Measurements from ENCODE around the gene RAC3. TPM values are rescaled to one million over a fixed set of nuclear protein-coding genes. Genes with fewer than 3 reads are reported as not detected.

Gene RAC3
- total and polyA plus RNA-seq, 2 of the 8 experiments (the other 6 are each of a cell fraction or from before 2014, with no cell fraction given): 177 to 299 TPM

- CTCF ChIA-PET (ENCODE audit: partially characterized antibody): interaction anchor here (0.6 to 1.6 kb wide), 8 partner anchors 9 to 432 kb away, joined by 3 to 9 read pairs (median 4); partner anchors contain the start of genes DCXR, GPS1 and RFNG
- peak; percentile 36; the same call in 1 of the 2 replicates for TF ChIP-seq POLR2AphosphoS5 (IDR thresholded peaks at IDR 0.05; ENCODE audit: low read depth, low read length)
- no peak for TF ChIP-seq RFX5 (IDR thresholded peaks at IDR 0.05; ENCODE audit: borderline replicate concordance, low read depth, low read length)
- H3K4me2 ChIP-seq (ENCODE audit: insufficient read depth in 1 of 2, low read depth in 2 of 2, low read length in 2 of 2): no peak overlapping the region
- H2AFZ ChIP-seq (ENCODE audit: low read length): no peak overlapping the region
- H3K18ac ChIP-seq (ENCODE audit: extremely low read depth, low read length): no peak overlapping the region
- H4K20me1 ChIP-seq (replicated peaks in 1 of 2; ENCODE audit: control insufficient read depth in 1 of 2, insufficient read depth in 2 of 2, low read length in 2 of 2): peaks cover 0 to 11% of the 10 kb centered on the region in 2 experiments
- no peak overlapping the region for H3K56ac ChIP-seq (replicated peaks; ENCODE audit: insufficient read length, low read depth, low read length)
- H3K4ac ChIP-seq (replicated peaks; ENCODE audit: insufficient read length, low read depth, low read length): no peak overlapping the region
- H2BK5ac ChIP-seq (ENCODE audit: low read depth, low read length): no peak overlapping the region
- peak overlapping the region; percentile 41; the same call in 1 of the 2 replicates for H4K8ac ChIP-seq (ENCODE audit: extremely low read depth, insufficient read depth, low read length)
- POLR2A ChIA-PET (ENCODE audit: partially characterized antibody): interaction anchor here (0.9 to 16.2 kb wide), 17 partner anchors 4 to 127 kb away, joined by 3 to 161 read pairs (median 5); partner anchors contain the start of genes DUS1L, GPS1, RAC3 and RFNG
- H4K91ac ChIP-seq (replicated peaks; ENCODE audit: insufficient read length, low read length): no peak overlapping the region
- H3K23ac ChIP-seq (ENCODE audit: insufficient read length): no peak overlapping the region
- H3K23me2 ChIP-seq (ENCODE audit: low read depth, low read length): peaks cover 8% of the 10 kb centered on the region; the same call in 1 of the 2 replicates
- H2BK12ac ChIP-seq (ENCODE audit: low read depth, low read length): no peak overlapping the region
- peaks cover 10 to 27% (median 22%) of the 10 kb centered on the region in 4 experiments; a peak in 5 of 8 replicates for H3K36me3 ChIP-seq (ENCODE audit: control insufficient read depth in 2 of 4, insufficient read depth in 4 of 4, low read length in 3 of 4)
- WGBS, 2 experiments (ENCODE audit: extremely low coverage in 1 of 2, insufficient coverage in 1 of 2, insufficient read length in 1 of 2, insufficient replicate concordance in 2 of 2, low coverage in 1 of 2, low lambda C conversion rate in 2 of 2, missing lambda C conversion rate in 1 of 2): 91% methylated on average over 33 of the region's 34 CpGs; no CpG with 5 or more reads in 1 of the 2 experiments
- H3K14ac ChIP-seq (ENCODE audit: insufficient read length): no peak overlapping the region
- H4K5ac ChIP-seq (ENCODE audit: insufficient read length, low read depth, low read length): no peak overlapping the region
- H2BK20ac ChIP-seq (ENCODE audit: low read length): no peak overlapping the region
- H3K27ac ChIP-seq (ENCODE audit: low read depth, low read length): no peak overlapping the region
- peaks cover 0 to 9% (median 5%) of the 10 kb centered on the region in 4 experiments; a peak in 5 of 7 replicates for H3K4me1 ChIP-seq (replicated peaks in 1 of 4; ENCODE audit: control insufficient read depth in 3 of 4, insufficient read depth in 4 of 4, low read length in 3 of 4)
- H3K79me2 ChIP-seq (ENCODE audit: control insufficient read depth in 1 of 2, insufficient read depth in 2 of 2, low read length in 2 of 2): no peaks in the 10 kb centered on the region
- H3K4me3 ChIP-seq (ENCODE audit: extremely low read depth in 1 of 4, insufficient read depth in 2 of 4, low read depth in 3 of 4, low read length in 4 of 4): no peak overlapping the region
- no peaks in the 10 kb centered on the region for H3K27me3 ChIP-seq (replicated peaks in 1 of 4; ENCODE audit: control insufficient read depth in 3 of 4, extremely low read depth in 1 of 4, insufficient read depth in 3 of 4, low read length in 3 of 4)
- DNase-seq (ENCODE audit: low read depth in 1 of 2, low spot score in 2 of 2) (no peak), FAIRE-seq (no peak)
- H3K79me1 ChIP-seq (ENCODE audit: low read depth, low read length): peaks cover 5% of the 10 kb centered on the region; the same call in 1 of the 2 replicates
- H2BK120ac ChIP-seq (replicated peaks; ENCODE audit: low read depth, low read length): no peak overlapping the region
- H2BK15ac ChIP-seq (ENCODE audit: low read length): no peak overlapping the region
- no peak overlapping the region for H2AK5ac ChIP-seq (ENCODE audit: low read depth, low read length)
- H3K9me3 ChIP-seq (ENCODE audit: insufficient read depth in 2 of 2, low read depth in 1 of 2, low read length in 1 of 2): no peaks in the 10 kb centered on the region
- no peak overlapping the region for H3K9ac ChIP-seq (replicated peaks in 1 of 4; ENCODE audit: extremely low read depth in 1 of 4, low read depth in 3 of 4, low read length in 3 of 4)
Observed at GRCh38 chr17:82061047-82061925, 29.8 kb downstream of the RAC3 start.

Data from H1 (cell line).